NCI-H1092 treated with DMSO at 0.1 percent for 48 hours (cell line): ENCODE results near the gene RLN3.
"Not testable (repeated sequence)": the region's sequence is repeated elsewhere in the genome, so short reads cannot be mapped to it uniquely, and the experiment has no call there.

Source experiments
- DNase-seq: peaks from one replicate; lab custom pipeline; 2025; lab: John Stamatoyannopoulos, UW

Gene RLN3

DNA sequence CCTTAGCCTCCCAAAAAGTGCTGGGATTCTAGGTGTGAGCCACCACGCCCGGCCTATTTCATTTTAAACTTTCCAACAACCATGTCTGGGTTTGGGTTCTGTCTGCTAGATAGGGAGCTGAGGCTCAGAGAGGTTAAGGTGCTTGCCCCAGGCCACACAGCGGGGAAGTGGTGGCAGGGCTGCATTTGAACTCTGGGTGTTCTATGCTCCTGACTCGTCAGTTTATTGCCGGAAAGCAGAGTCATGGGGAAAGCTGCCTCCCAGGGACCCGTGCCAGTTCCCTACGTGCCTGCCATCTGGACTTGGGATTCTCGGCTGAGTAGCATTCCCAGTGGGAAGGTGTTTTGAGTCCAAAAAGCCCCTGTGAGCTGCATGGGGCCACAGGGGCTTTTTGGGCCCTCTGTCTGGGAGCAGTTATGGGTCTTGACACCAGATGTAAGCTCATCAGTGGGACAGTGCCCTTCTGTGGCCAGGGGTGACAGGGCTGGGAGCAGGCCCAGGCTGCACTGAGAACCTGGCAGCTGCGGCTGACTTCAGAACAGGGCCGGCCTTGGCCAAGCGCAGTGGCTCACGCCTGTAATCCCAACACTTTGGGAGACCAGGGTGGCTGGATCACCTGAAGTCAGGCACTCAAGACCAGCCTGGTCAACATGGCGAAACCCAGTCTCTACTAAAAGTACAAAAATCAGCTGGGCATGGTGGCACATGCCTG lies 32.8 kb upstream of the RLN3 start:
- DNase-seq, result no peak

DNA sequence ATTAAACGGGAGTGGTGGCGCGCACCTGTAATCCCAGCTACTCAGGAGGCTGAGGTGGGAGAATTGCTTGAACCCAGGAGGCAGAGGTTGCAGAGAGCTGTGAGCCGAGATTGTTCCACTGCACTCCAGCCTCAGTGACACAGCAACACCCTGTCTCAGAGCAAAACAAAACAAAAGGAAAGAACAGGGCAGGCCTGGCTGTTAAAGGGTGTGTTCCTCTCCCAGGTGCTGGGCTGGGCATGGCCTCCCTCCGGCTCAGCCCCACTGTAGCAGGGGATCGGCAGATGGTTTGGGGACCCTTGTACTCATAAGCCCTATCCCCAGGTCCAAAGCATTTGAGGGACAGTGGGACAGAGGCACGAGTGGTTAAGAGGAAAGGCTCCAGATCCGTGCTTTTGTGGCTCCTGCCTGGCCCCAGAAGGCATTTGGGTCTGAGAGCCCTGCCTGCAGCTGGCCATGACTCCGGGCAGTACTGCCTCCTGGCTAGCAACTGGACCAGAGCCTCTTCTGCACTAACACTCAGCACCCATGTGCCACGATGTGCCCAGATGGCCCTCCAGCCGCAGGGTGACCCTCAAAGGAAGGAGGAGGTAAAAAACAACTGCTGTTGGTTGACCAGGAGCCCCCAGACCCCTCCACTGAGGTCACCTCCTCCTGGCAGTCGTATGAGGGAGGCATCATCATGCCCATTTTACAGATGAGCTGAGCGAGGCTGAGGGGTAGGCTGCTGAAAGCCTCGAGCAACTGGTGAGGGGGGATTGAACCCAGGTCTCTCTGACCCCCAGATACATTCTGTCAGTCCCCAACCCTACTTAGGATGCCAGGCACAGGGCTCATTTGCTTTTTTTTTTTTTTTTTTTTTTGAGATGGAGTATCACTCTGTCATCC lies 31.8 kb upstream of the RLN3 start:
- DNase-seq, result no peak

DNA sequence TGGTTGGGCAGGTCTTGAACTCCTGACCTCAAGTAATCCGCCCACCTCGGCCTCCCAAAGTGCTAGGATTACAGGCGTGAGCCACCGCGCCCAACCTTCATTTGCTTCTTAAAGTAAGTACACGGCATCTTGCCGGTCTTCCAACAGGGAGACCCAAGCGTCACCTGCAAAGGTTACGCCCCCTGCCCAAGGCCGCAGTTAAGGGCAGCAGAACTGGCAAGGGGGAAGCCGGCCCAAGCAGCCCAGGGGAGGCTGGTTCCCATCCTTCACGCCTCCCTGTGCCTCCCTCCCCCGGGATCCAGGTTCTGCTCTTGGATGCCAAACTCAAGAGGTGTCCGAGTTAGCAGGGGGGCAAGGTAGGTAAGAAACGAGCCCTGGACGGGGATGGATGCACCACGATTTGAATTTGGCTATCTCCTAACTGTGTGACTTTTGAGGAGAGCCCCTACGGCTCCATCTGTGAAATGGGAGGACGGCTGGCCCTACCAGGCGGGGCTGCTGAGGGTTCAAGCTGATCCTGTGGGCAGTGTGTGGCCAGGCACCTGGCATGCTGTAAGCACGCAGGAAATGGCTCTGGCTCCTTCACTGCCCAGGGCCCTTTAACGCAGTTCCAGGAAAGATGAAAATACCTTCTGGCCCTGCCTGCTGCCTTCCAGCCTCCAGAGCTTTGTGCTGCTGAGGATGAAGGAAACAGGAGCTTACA lies 30.9 kb upstream of the RLN3 start:
- DNase-seq, result no peak

DNA sequence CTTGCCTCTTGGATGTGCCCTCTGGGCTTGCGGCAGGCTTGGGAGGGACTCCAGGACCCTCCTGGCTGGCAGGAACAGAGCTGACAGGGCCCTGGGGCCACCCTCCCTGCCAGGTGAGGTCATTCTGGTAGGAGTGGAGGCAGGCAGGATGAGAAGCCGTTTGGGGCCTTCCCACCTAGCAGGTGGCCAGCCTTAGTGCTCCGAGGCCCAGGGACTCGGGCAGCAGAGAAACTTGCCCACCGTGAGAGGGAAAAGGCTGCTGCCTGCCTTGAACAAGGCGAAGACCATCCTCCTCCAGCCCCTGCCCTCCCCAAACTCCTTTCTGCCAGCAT lies 30.4 kb upstream of the RLN3 start:
- DNase-seq, result no peak

DNA sequence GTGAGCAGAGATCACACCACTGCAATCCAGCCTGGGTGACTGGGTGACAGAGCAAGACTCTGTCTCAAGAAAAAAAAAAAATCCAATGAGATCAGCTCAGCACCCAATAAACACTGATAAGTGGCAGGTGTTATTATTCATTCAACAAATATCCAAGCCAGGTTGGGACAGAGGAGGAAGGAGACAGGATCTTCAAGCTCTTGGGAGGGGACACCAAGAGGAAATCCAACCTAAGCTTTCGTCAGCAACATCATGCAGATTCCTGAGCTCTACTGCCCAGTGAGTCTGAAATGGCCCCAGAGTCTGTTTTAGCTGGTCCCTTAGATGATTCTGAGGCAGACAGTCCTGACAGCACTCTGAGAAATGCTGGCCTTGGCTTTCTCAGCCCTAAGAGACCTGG lies 29.5 kb upstream of the RLN3 start:
- no peak for DNase-seq

DNA sequence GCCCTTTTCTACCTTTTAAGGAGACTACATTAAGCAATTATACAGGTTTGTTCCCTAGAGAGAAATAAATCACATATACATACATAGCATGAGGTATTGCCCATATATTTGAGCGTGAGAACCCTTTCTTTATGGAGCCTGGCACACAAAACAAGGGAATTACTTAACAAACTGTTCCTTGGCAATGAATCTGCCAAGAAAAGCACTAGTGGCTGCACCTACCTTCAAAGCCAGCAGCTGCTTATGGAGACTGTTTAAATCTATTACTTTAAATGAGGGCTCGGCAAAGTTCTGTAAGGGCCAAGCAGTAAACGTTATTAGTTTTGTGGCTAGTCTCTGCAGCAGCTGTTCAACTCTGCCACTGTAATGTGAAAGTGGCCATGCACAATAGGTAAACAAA lies 28.9 kb upstream of the RLN3 start:
- DNase-seq, result no peak

DNA sequence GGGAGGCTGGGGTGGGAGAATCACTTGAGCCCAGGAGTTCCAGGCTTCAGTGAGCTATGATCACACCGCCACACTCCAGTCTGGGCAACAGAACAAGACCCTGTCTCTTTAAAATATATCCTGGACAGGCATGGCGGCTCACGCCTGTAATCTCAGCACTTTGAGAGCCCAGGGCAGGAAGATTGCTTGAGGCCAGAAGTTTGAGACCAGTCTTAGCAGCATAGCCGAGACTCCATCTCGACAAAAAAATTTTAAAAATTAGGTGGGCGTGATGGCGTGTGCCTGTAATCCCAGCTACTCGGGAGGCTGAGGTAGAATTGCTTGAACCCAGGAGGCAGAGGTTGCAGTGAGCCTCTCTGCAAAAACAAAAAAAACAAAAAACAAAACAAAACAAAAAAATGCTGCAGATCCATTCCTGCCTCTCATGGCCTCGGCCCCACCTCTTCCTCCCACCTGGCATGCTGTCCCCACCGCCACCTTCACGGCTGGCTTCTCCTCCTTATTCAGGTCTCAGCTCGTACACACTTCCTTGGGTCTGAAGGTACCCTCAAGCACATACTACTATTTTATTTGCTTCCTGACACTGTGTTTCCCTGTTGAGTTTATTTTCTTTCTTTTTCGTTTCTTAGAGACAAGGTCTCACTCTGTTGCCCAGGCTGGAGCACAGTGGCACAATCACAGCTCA lies 27.1 kb upstream of the RLN3 start:
- no peak for DNase-seq

DNA sequence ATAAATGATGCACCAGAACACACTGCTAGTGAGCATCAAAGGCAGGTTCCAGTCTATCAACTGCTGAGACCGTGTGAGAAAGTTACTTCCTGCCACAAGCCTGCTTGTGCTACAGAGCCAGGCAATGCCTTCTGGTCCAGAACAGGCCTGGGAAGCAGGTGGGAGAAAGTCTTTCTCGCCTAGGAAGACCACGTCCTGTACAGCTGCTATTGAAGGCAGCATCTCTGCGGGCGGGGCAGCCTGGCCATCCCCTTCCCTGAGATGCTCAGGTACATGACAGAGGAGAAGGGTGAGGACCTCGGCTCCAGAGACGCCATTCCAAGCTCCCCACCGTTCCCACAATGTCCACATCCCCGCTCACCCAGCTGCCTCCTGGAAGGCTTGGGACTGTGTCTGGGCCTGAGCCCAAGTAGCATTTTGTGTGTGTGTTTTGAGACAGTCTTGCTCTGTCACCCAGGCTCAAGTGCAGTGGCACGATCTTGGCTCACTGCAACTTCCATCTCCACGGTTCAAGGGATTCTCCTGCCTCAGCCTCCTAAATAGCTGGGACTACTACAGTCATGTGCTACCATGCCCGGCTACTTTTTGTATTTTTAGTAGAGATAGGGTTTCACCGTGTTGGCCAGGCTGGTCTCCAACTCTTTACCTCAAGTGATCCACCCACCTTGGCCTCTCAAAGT lies 25.2 kb upstream of the RLN3 start:
- DNase-seq, result no peak

DNA sequence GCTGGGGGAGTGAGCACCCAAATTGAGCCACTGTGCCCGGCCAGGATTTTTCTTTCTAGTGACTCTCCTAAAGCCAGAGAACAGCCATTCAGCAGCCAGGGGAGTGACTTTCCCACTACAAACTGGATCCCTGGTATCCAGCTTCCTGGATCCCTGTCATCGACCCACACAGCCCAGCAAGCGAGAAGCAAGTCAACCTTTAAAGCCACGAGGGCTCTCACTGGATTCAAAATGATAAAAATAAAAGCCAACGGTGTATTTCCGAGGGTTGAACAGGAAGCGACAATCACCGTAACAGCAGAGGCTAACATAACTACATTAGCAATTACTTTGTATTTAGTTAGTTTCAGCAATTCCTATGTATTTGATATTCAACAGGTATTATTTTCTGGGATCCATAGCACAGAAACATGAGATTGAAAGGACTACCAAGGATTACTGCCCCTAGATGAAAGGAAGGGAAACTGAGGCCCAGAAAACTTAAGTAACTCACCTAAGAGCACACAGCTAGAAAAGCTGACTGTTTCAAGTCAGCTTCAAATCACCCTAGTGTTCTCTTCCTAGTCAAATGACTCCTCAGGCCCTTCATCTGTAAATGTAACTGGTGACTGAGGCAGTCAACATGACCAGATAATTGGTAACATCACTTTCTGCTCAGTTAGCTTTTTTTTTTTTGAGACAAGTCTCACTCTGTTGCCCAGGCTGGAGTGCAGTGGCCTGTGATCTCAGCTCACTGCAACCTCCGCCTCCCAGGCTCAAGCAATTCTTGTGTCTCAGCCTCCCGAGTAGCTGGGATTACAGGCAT lies 24.5 kb upstream of the RLN3 start:
- DNase-seq, result no peak

DNA sequence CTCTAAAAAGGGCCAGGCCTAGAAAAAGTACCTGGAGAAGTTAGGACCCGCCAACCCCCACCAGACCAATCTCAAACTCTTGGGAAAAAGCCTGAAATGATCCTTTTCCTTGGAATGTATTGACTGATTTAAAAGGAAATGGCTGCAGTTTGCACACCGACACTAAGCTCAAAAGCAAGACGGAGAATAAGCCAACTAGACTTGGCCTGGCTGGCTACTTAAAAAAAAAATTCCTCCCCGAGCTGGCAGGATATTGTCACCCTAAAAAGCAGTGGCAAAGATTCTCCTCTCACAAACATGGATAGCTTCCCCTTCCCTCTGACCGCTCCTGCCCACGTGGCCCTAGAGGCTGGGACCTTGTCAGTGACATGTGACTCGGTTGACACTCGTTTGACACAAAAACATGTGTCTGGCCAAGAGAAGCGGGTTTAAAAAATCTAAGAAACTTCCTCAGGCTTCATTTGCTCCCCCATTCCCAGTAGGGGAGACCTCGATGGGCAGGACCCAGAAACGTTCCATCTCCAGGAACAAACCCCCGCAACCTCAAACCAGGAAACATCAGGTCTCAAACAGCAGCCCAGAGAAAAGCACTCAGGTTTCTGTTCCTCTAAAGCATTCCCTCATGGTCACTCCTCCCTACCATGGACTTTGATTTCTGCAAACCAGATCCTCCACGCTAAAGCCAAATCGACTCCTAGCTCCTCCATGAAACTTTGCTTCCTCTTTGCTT lies 23.2 kb upstream of the RLN3 start:
- no peak for DNase-seq

DNA sequence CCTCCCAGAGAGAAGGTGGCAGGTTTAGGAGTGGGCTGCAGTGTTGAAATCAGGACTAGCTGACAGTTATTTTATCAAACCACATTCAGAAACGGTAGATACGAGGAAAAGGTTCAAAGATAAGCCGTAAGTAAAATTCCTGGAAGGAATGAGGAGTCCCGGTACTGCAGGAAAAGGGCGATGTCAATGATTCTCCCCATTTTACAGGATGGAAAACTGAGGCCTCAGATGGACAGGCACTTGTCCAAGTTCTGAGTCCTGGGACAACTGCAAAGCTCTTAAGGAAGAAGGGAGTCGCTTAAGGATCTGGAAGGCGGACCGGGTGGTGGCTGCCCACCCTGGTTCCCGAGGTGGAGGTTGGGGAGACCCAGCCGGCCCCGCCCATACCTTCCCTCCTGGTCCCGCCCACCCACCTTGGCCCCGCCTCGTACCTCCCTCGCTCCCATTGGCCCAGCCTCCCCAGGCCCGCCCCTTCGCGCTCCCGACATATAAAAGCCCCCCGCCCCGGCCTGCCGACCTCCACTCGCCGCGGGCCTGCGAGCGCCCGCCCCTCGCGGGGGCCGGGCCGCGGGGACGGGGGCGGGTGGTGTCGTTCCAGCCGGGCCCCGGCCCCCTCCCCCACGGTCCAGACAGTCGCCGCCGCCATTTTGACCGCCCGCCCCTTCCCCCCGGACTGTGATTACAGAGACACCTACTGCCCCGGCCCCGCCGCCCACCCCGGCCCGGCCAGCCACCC lies 22.4 kb upstream of the RLN3 start:
- peak; percentile 80 for DNase-seq

DNA sequence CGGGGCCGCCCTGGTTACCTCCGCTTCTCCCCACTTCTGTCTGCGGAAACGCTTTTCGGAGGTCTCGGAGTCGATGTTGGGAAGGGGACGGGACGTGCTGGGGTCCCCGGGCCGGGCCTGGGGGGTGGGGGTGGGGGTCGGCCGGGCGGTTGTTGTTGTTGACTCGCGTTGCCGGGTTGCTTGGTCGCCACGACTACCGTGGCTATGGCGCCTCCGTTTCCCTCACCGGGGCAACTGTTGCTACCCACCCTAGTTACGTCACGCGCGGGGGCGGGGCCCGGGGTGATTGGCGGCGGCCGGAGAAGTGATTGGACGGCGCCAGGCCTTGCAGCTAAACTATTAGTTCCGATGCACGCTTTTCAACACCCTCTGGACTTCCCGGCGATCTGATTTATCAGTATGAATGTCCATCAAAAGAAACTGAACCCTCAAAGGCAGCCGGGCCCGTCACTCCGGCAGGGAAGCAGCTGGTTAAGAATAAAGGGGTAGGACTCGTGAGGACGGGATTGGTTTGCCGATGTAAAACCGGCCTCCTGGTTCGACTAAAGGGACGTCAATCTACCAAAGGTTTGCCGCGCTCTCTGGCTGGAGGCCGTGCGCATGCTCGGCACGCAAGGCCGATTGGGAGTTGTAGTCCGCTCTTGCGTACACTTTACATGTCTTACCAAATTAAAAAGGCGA lies 21.7 kb upstream of the RLN3 start, which contains the start of gene RFX1:
Gene RFX1, minus strand, starts transcription at position 236 of the 681 bp plus-strand sequence. CDS start 12,477 bp downstream, outside the sequence.
- peak; percentile 100 for DNase-seq

DNA sequence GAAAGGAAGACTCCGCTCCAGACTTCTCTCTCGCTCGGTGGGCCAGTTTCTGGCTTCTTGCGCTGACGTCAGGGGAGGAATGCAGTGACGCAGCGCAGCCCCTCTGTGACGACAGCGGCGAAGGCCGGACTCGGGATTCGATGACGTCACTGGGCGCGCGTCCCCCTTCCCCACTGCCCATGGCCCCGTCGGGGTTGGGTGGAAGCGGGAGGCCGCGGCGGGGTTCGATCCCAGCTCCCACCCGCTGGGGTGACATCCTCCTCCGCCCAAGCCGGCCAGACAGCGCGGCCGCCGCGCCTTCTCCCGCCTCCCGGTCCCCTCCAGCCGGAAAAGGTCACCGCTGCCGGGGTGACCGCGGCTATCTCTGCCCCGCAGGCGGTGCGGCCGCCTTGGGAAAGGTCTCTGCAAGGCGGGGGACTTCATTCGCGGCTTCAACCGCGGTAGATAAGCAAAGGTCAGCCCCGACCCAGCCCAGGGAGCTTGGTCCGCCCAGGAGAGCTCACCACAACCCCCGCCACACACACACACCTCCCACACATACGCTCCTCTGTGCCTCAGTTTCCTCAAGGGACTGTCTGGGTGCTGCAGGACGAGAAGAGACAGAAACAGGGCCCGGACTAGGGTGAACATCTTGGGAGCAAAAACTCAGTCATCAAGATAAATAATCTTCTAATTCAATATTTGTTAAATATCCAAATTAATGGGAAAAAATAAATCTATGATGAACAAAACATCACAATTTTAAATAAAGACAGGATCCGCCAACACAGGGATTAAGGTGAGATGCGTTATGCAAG lies 21.0 kb upstream of the RLN3 start:
- peak; percentile 97 for DNase-seq

DNA sequence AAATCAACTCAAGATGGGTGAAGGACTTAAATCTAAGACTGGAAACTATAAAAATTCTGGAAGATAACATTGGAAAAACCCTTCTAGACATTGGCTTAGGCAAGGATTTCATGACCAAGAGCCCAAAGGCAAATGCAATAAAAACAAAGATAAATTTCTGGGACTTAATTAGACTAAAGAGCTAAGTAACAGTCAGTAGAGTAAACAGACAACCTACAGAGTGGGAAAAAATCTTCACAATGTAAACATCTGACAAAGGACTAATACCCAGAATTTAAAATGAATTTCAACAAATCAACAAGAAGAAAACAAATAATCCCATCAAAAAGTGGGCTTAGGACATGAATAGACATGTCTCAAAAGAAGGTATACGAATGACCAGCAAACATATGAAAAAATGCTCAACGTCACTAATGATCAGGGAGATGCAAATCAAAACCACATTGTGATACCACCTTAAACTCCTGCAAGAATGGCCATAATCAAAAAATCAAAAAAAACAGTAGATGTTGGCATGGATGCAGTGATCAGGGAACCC lies 15.5 kb upstream of the RLN3 start:
- DNase-seq, result no peak

DNA sequence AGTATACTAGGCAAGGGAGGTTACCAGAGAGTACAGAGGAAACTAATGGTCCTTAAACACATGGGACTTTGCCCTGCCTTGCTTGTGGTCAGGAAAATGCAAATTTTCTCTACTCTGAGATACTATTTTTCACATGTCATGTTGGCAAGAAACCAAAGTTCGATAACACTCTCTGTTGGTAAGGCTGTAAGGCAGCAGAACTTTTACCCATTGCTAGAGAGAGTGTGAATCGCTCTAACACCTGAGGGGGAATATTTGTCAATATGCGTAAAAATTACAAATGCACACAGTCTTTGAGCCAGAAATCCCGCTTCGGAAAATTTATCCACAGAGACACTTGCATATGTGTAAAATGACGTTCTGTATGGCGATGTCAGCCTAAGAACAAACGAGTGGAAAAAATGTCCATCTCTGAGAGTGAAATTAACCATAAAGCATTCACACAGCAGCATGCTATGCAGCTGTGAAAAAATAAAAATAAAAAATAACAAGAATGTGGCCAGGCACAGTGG lies 12.4 kb upstream of the RLN3 start:
- DNase-seq, result no peak

DNA sequence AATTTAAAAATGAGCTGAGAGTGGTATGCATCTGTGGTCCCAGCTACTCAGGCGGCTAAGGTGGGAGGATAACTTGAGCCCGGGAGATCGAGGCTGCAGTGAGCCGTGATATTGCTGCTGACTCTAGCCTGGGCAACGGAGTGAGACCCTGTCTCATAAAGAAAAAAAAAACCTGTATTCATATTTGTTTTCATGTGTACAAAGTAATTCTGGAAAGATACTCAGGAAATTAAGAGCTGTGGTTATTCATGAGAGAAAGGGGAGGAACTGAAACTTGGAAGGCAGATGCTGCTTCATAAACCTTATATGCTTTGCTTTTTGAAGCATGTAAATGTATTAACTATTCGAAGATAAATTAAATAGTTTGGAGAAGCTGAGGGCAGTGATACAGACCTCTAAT lies 8.8 kb upstream of the RLN3 start:
- DNase-seq, result no peak

DNA sequence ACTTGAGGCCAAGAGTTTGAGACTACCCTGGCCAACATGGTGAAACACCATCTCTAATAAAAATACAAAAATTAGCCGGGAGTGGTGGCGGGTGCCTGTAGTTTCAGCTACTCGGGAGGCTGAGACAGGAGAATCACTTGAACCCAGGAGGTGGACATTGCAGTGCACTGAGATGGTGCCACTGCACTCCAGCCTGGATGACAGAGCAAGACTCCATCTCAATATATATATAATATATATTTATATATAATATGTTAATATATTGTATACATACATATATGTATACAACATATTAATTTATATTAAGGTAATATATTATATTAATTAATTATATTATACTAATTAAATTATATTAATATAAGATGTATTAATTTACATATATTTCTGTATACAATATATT lies 8.2 kb upstream of the RLN3 start:
- DNase-seq, result not testable (repeated sequence)
